ENCODE measurements around the gene CAP2. TPM values are rescaled to one million over a fixed set of nuclear protein-coding genes. Genes with fewer than 3 reads are reported as not detected.

CAP2 gene
- total and polyA plus RNA-seq, 12 donors: 42.0 to 211 (median 156) TPM

- TF ChIP-seq CTCF (IDR thresholded peaks at IDR 0.05): no peak
Measured at GRCh38 chr6:17442196-17442595, 48.8 kb downstream of the CAP2 start.

DNA sequence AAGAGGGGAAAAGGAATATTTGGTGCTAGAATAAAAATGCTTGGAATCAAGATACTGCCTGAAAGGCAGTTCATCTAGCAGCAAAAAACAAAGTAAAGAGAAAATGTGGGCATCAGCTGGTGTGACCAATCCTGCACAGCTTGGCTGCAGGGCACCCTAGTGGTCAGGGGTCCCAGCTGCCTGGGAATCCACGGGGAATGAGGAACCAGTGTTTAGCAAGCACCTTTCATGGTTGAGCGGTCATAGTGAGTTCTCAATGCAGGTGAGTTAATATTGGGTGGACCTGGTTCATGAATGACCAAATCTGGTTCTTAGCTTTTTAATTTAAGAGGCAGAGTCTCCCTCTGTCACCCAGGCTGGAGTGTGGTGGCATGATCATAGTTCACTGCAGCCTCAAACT, 53.3 kb downstream of the CAP2 start:
- intact Hi-C loops (cut with DNase I): no loop called here

More at GRCh38 chr6:17442196-17442595, 48.8 kb downstream of the CAP2 start:
- peaks cover 0 to 16% (median 5%) of the 10 kb centered on the region in 9 donors for H3K4me1 ChIP-seq
- H3K9me3 ChIP-seq: no peaks in the 10 kb centered on the region
- H3K27ac ChIP-seq: no peak overlapping the region
- ATAC-seq: no peak
- peaks cover 0 to 7% (median 0%) of the 10 kb centered on the region in 9 donors for H3K36me3 ChIP-seq
- DNase-seq: no peak
- WGBS, 2 donors: 84 to 91% methylated on average over 4 of the region's 4 CpGs
- no peaks in the 10 kb centered on the region for H3K27me3 ChIP-seq
- H3K4me3 ChIP-seq: no peak overlapping the region
- intact Hi-C loops (cut with DNase I): no loop called here

GRCh38 chr6:17448165-17448564, 54.8 kb downstream of the CAP2 start:
- no peaks in the 10 kb centered on the region for H3K4me1 ChIP-seq
- 94 to 97% methylated on average over 1 of the region's 1 CpG for WGBS, 2 donors
- no peaks in the 10 kb centered on the region for H3K36me3 ChIP-seq
- TF ChIP-seq CTCF (IDR thresholded peaks at IDR 0.05): no peak
- DNase-seq: no peak
- H3K27me3 ChIP-seq: no peaks in the 10 kb centered on the region
- no peak overlapping the region for H3K27ac ChIP-seq
- intact Hi-C loops (cut with DNase I): no loop called here
- no peak for ATAC-seq
- H3K9me3 ChIP-seq: no peaks in the 10 kb centered on the region
- no peak overlapping the region for H3K4me3 ChIP-seq

More for the DNA sequence above, 53.3 kb downstream of the CAP2 start:
- no peaks in the 10 kb centered on the region for H3K36me3 ChIP-seq
- H3K4me1 ChIP-seq: no peaks in the 10 kb centered on the region
- WGBS, 2 donors: 87 to 89% methylated on average over 2 of the region's 2 CpGs
- no peak for TF ChIP-seq CTCF (IDR thresholded peaks at IDR 0.05)
- DNase-seq (no peak), ATAC-seq (no peak)
- H3K9me3 ChIP-seq: no peaks in the 10 kb centered on the region
- no peak overlapping the region for H3K4me3 ChIP-seq
- H3K27me3 ChIP-seq: no peaks in the 10 kb centered on the region
- H3K27ac ChIP-seq: no peak overlapping the region

GRCh38 chr6:17450397-17450796, 57.0 kb downstream of the CAP2 start:
- Histone ChIP-seq H3K9me3 (no peaks in the 10 kb centered on the region), H3K4me3 (no peak overlapping the region), H3K27me3 (no peaks in the 10 kb centered on the region), H3K4me1 (peaks cover 0 to 10% (median 0%) of the 10 kb centered on the region in 9 donors), H3K36me3 (no peaks in the 10 kb centered on the region), H3K27ac (no peak overlapping the region)
- intact Hi-C loops (cut with DNase I): no loop called here
- no peak for DNase-seq
- ATAC-seq: no peak
- no peak for TF ChIP-seq CTCF (IDR thresholded peaks at IDR 0.05)
- WGBS, 2 donors: 89 to 98% methylated on average over 1 of the region's 1 CpG
